Retinal pigment epithelial cell (primary cell): ENCODE results near the gene KCNIP1.

Source experiments
- DNase-seq: peaks from one replicate; pipeline ENCODE4 v3.0.0-alpha.2; 2010; ENCODE audit warnings: low read depth
- H3K4me3 ChIP-seq: 2 replicates; pipeline ENCODE4 v1.5.1; 2011; ENCODE audit warnings: mild to moderate bottlenecking, low read length, control low read depth, moderate library complexity
- TF ChIP-seq, protein P1 (sequence below): conservative IDR thresholded peaks from 2 replicates; pipeline ENCODE4 v1.5.1; 2011; ENCODE audit warnings: low read depth, low read length, control low read depth, inconsistent platforms

The KCNIP1 gene

DNA sequence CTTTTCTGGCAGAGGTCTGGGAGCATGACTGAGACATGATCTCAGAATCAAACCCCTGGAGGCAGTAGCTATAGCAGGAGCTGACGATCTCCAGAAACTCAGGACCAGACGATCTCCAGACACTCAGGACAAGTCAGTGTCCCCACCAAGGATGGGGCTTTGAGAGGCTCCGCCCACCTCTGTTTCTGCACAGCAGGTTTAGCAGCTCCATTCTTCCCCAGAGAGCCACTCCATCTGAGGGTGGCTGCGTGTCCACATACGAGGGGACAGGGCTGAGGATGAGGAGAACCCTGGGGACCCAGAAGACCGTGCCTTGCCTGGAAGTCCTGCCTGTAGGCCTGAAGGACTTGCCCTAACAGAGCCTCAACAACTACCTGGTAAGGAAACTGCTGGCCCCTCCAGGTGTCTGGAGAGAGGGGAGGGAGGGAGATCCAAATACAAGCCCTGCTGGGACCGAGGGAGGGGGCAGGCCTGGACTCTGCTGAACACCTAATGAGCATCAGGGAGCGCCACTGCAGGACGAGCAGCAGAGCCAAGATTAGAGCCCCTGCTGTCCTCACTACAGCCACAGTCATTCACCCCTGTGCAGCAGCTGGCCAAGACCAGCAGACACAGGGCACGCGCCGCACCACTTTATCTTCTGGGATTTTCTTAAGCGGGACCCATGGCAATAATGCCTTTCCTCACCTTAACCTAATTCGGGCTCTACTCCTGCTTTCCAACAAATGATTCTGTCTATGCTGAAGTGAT is 279.9 kb downstream of the KCNIP1 start, which contains the start of gene GABRP:
Gene GABRP, plus strand, starts transcription at position 228 of the 750 bp plus-strand sequence. CDS start 4,891 bp downstream, outside the sequence.
- no peak for DNase-seq
- TF ChIP-seq, protein P1, sequence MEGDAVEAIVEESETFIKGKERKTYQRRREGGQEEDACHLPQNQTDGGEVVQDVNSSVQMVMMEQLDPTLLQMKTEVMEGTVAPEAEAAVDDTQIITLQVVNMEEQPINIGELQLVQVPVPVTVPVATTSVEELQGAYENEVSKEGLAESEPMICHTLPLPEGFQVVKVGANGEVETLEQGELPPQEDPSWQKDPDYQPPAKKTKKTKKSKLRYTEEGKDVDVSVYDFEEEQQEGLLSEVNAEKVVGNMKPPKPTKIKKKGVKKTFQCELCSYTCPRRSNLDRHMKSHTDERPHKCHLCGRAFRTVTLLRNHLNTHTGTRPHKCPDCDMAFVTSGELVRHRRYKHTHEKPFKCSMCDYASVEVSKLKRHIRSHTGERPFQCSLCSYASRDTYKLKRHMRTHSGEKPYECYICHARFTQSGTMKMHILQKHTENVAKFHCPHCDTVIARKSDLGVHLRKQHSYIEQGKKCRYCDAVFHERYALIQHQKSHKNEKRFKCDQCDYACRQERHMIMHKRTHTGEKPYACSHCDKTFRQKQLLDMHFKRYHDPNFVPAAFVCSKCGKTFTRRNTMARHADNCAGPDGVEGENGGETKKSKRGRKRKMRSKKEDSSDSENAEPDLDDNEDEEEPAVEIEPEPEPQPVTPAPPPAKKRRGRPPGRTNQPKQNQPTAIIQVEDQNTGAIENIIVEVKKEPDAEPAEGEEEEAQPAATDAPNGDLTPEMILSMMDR: no peak
- H3K4me3 ChIP-seq: no peak within 1 kb of the TSS

GRCh38 chr5:170785416-170785815 is 281.6 kb downstream of the KCNIP1 start:
- no peak overlapping the region for H3K4me3 ChIP-seq
- TF ChIP-seq, protein P1: no peak
- no peak for DNase-seq
